ENCODE data around the gene KLF2.

KLF2 gene

DNA sequence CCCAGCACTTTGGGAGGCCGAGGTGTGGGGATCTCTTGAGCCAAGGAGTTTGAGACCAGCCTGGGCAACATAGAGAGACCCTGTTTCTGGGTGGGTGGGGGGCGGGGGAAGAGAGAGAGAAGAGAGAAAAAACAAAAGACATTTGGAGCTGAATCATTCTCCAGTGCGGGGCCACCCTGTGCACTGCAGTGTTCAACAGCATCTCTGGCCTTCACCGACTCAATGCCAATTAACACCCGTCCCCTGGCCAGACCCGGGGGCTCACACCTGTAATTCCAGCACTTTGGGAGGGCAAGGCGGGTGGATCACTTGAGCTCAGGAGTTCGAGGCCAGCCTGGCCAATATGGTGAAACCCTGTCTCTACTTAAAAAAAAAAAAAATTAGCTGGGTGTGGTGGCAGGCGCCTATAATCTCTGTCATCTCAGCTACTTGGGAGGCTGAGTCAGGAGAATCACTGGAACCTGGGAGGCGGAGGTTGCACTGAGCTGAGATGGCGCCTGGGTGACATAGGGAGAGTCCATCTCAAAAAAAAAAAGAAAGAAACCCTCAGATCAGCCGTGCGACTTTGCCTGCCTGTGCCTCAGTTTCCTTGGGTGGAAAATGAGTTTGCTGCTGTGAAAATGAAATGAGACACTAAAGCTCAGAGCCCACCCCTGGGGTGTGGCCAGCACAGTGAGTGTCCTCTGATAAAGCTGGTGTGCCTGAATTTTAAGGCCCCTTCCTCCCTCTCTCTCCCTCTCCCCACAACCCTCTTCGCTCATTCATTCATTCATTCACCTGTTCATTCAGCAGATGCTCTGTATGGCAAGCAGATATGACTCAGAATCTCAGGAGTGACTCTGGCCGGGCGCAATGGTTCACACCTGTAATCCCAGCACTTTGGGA is 6.4 kb downstream of the KLF2 start:
- peak overlapping the region; percentile 86 to 95 for H3K27ac ChIP-seq
- TF ChIP-seq, protein P1, sequence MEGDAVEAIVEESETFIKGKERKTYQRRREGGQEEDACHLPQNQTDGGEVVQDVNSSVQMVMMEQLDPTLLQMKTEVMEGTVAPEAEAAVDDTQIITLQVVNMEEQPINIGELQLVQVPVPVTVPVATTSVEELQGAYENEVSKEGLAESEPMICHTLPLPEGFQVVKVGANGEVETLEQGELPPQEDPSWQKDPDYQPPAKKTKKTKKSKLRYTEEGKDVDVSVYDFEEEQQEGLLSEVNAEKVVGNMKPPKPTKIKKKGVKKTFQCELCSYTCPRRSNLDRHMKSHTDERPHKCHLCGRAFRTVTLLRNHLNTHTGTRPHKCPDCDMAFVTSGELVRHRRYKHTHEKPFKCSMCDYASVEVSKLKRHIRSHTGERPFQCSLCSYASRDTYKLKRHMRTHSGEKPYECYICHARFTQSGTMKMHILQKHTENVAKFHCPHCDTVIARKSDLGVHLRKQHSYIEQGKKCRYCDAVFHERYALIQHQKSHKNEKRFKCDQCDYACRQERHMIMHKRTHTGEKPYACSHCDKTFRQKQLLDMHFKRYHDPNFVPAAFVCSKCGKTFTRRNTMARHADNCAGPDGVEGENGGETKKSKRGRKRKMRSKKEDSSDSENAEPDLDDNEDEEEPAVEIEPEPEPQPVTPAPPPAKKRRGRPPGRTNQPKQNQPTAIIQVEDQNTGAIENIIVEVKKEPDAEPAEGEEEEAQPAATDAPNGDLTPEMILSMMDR (IDR thresholded peaks at IDR 0.05): no peak
- no peak for DNase-seq (ENCODE audit: low spot score)
- no peak overlapping the region for H3K4me3 ChIP-seq

DNA sequence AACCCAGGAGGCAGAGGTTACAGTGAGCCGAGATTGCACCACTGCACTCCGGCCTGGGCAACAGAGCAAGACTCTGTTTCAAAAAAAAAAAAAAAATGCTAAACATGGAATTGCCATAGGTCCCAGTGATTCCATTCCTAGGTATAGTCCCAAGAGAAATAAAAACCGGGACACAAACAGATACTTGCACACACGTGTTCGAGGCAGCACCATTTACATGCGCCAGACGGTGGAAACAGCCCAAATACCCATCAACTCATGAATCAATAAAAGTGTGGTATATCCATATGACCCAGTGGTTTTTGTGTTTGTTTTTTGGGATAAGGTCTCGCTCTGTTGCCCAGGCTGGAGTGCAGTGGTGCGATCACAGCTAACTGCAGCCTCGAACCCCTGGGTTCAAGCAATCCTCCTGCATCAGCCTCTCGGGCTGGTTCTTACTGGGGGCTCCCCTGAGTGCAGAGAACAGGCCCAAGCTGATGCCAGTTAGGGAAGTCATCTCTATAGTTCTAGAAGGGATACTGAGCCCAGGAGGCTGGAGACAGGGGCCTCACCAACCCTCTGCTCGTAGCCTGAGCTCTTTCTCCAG is 8.5 kb downstream of the KLF2 start:
- no peak for DNase-seq (ENCODE audit: low spot score)
- H3K4me3 ChIP-seq: no peak overlapping the region
- TF ChIP-seq, protein P1 (IDR thresholded peaks at IDR 0.05): no peak
- no peak overlapping the region for H3K27ac ChIP-seq

DNA sequence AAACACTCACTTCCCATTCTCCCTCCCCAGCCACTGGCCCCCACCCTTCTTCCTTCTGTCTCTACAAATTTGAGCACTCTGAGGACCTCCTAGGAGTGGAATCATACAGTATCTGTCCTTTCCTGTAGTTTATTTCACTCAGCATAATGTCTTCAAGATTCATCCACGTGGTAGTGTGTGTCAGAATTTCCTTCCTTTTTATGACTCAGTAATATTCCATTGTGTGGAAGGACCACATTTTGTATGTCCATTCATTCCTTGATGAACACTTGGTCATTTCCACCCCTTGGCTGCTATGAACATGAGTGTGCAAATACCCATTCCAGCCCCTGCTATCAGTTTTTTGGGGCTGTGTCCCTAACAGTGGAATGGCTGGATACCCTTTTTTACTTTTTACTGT is 9.8 kb downstream of the KLF2 start:
- TF ChIP-seq, protein P1 (IDR thresholded peaks at IDR 0.05): no peak
- H3K4me3 ChIP-seq: no peak overlapping the region
- H3K27ac ChIP-seq: peak overlapping the region in 1 of 2 donors; percentile 4
- no peak for DNase-seq (ENCODE audit: low spot score)

DNA sequence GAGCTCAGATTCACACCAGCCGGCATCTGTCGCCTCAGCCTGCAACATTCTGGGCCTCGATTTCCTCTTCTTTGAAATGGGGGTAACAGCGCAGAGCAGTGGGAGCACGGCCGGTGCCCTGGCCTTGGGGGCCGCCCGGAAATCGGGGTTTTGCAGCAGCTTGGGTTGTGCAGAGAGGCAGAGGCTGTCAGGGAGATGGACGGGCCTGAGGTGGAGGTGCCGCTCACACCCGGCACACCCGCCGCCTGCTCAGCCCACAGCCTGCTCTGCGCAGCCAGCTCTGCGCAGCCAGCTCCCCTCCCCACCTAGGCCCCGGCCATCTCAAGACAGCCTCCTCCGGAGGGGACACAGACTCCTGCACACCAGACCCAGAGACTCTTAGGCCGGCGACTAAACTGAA is 10.6 kb downstream of the KLF2 start:
- no peak for DNase-seq (ENCODE audit: low spot score)
- H3K4me3 ChIP-seq: no peak overlapping the region
- no peak overlapping the region for H3K27ac ChIP-seq
- TF ChIP-seq, protein P1 (IDR thresholded peaks at IDR 0.05): no peak

DNA sequence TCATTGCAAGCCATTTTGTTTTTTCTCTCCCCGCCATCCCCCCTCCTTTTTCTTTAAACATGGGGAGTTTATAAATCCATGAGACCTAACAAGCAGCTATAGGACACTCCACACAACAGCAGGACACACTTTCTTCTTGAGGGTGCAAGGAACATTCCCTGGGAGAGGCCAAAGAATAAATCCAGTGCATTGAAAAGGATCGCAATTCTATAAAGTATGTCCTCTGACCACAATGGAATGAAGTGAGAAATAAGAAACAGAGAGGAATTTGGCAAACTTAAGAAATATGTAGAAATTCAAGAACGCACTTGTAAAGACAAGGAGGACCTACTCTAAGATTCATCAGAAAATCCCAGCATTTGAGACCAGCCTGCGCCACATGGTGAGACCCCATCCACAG is 11.9 kb downstream of the KLF2 start:
- TF ChIP-seq, protein P1 (IDR thresholded peaks at IDR 0.05): no peak
- DNase-seq (ENCODE audit: low spot score): no peak
- Histone ChIP-seq H3K4me3 (no peak overlapping the region), H3K27ac (no peak overlapping the region)

DNA sequence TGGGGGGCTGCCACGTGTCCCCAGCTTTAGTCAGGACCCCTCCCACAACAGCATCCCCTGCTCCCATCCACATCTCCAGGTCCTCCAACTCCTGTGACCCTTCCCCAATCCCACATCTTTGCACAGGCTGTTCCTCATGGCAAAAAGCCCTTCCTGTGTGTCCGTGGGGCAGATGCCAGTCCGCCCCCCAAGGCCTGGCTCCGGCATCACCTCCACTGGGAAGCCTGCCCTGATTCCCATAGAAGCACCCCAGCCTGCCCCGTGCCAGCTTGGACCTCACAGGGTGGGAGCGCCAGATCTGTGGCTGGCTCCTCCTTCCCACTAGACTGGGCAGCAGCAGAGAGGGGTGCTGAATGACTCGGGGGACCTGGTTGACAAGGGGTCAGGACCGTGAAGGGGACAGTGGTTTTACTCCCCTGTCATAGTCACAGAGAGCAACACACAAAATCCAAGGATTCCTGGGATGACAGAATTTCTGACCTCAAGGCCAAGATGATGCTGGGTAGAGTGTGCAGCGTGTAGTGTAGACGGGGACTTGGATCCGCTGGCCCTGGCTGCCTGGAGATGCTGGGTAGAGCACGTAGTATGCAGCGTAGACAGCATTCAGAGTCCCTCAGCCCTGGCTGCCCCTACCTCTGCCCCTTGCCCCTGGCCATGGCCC is 13.3 kb downstream of the KLF2 start:
- Histone ChIP-seq H3K27ac (peak overlapping the region; percentile 61 to 73), H3K4me3 (peak overlapping the region; percentile 0)
- TF ChIP-seq, protein P1 (IDR thresholded peaks at IDR 0.05): no peak
- DNase-seq (ENCODE audit: low spot score): no peak

All from coronary artery (tissue), 2 donors.